Raji (cell line): ENCODE data around the gene KIF14.

ENCODE experiments used
- POLR2A ChIP-seq: IDR thresholded peaks from 2 replicates; pipeline ENCODE4 v1.6.1; 2011; ENCODE audit warnings: low read depth, low read length, control low read depth; ENCODE audit not compliant: insufficient read depth

KIF14 gene

GRCh38 chr1:200644021-200644420 lies 23.5 kb upstream of the KIF14 start:
- TF ChIP-seq POLR2A, result no peak

- no peak for TF ChIP-seq POLR2A
Observed at GRCh38 chr1:200642481-200642880, 21.9 kb upstream of the KIF14 start.

- TF ChIP-seq POLR2A, result no peak
Observed at GRCh38 chr1:200640963-200641401, 20.4 kb upstream of the KIF14 start.

DNA sequence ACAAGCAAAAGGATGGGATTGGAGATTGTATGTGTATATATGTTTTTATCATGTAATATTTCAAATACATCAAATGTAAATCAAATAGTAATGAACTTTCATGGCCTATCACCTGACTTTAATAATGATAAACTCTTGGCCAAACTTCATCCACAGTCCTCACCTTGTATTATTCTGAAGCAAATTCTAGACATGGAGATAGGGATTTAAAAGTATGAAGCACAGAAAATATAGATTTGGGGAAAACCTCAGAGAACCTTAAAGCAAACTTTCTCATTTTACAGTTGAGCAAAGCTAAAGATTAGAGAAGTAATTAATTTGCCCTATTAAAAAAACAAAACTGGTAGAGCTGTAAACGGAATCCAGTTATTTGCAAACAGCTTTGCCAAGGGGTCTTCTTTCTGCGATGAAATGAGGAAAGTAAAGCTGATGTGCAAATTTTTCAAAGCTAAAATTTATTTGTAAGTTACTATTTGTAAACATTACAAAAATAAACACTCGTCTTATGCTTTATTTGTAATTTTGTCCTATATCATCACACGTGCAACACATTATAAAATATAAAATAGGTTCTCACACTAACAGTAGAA lies 19.9 kb upstream of the KIF14 start:
- no peak for TF ChIP-seq POLR2A

DNA sequence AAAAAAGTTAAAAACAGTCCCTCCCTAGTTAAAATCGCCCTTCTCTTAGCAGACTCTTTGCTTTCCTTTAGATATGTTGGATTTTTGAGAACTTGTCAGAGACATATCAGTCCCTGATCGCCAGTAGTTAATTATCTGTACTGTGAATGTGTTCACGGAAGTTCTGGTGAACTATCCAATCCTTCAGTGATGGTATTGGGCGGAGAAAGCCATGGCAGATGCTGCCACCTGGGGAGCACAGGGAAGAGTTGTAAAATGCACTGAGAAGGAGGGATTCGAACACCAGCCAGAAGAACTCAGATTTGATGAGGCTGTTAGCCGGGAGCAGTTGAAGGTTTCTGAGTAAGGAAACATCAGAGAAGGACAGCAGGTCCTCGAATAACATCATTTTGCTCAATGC lies 17.5 kb upstream of the KIF14 start:
- no peak for TF ChIP-seq POLR2A

DNA sequence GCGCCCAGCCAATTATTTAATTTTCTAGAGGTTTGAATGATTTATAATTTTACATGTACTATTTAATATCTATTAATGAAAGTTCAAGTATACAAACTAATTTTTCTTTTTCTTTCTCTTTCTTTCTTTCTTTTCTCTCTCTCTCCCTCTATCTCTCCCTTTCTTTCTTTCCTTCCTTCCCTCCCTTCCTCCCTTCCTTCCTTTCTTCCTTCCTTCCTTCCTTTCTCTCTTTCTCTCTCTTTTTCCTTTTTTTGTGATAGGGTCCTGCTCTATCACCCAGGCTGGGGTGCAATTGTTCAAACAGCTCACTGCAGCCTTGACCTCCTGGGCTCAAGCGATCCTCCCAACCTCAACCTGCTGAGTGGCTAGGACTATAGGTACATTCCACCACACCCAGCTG lies 16.1 kb upstream of the KIF14 start:
- no peak for TF ChIP-seq POLR2A

DNA sequence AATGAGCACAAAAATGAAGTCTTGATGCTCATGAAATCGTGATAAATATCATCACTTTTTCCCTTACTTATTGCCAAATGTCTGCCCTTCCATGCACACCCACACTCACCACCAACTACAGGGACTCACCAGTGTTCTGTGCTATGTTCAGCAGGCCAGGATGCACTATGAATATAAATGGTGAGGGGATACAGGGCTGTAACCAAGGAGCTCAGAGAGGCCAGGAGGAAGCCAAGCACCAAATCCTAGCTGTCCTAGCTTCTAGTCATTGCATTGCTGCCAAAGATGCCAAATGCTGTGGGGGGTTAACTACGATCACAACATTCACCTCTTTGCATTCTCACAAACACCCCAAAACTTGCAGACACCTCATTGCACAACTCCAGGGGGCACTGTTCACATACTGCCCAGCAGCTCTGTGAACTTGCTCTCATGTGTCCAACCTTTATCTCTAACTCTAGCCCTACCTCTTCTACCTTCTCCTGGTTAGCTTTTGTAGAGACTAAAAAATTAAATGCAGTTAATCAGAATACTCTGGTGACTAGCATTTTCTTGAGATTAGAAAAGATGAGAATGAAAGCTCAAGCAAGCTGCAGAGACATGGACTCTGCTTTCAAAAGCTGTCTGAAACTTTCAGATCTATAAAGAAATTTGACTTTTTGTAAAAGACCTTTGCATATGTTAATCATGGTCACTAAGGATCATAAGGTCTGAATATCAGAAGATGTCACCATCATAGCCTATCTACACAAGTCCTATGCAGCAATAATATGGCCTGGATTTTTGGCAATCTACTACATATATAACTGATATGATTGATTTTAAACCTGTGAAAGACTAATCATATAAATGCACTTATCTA lies 13.9 kb upstream of the KIF14 start:
- TF ChIP-seq POLR2A, result no peak

- no peak for TF ChIP-seq POLR2A
Observed at GRCh38 chr1:200631375-200631774, 10.8 kb upstream of the KIF14 start.

DNA sequence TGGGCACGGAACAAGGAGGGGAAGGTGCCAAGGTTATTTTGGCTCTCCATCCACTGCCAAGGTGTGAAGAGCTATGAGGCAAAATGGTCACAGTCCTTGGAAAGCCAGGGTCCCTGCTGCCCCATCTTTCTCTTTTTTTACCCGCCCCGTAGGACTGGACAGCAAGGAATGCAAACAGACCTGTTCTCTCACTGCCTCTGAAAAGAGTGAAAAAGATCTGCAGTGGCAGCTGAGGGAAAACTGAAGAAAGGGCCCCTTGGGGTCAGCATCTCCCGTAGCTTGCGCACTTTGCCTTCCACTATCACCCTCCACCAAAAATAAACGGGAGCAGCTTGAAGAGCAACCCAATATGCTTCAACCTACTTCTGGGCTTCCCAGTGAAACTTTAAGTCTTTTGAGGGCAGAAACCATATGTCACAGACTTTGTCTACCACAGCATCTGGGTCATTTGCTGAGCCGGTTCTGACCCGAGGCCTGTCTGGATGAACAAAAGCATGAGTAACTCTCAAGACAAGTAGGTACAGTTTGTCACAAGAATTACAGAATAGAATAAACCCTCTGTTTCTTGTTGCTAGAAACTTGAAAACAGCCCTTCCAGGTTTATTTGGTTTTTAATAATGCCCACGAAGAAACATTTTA lies 9.4 kb upstream of the KIF14 start:
- TF ChIP-seq POLR2A, result no peak

- TF ChIP-seq POLR2A, result no peak
Observed at GRCh38 chr1:200628223-200628881, 7.8 kb upstream of the KIF14 start.

GRCh38 chr1:200627575-200628222 lies 7.1 kb upstream of the KIF14 start:
- no peak for TF ChIP-seq POLR2A

GRCh38 chr1:200626853-200627534 lies 6.4 kb upstream of the KIF14 start:
- TF ChIP-seq POLR2A, result no peak

DNA sequence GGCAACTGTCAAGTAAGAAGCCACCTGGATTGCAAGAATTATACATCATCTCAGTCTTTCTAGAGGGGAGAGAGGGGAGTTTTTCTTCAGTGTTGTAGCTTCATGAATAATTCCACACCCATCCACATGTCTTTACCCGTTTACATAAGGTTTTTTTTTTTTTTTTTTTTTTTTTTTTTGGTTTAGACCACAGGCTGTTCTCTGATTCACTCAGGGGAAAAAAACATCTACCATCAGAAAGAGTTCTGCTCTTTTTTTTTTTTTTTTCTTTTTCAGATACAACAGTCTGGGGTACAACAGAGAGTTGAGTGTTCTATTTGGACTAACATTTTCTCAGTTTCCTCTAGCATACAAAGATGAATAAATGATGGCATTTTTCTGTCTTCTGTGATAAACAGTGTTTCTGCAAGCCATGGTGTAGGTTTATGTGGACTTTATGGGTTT lies 4.9 kb upstream of the KIF14 start:
- no peak for TF ChIP-seq POLR2A

- TF ChIP-seq POLR2A, result no peak
Observed at GRCh38 chr1:200624679-200625335, 4.3 kb upstream of the KIF14 start.
